ENCODE results near the gene ZSCAN18. TPM values are rescaled to one million over a fixed set of nuclear protein-coding genes. Genes with fewer than 3 reads are reported as not detected.

ZSCAN18 gene
- total RNA-seq, 4 donors from 2014 or later, result 30.4 to 50.0 (median 42.8) TPM

DNA sequence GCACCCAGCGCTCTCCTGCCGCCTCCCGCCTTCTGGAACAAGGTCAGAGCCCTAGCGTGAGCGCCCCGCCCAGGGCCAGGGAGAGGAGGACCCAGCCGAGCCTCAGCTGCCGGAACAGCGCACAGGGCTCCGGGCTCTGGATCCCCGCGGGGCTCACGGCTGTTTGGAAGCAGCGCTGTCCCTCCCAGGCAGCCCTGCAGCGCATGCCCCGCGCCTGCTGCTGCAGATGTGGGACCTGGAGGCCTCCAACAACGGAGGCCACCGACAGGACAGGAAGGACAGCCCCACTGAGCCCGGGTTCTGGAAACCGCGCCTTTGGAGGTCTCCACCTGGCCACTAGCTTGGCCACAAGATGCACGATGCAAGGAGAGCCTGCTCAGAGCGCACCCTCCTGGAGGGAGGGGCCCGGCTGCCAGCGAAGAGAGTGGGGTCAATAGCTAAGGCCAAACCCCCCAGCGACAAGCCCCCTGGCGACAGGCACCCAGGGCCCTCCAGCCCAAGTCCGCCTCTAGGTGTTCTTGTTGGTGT lies 12.6 kb downstream of the ZSCAN18 start:
- 90% methylated on average over 24 of the region's 29 CpGs; no CpG with 5 or more reads in 1 of the 2 donors for WGBS, 2 donors (ENCODE audit: low coverage in 1 of 2)
- no peak for TF ChIP-seq POLR2AphosphoS5 (IDR thresholded peaks at IDR 0.05)
- no peak for TF ChIP-seq POLR2A (IDR thresholded peaks at IDR 0.05)
- TF ChIP-seq, protein P1, sequence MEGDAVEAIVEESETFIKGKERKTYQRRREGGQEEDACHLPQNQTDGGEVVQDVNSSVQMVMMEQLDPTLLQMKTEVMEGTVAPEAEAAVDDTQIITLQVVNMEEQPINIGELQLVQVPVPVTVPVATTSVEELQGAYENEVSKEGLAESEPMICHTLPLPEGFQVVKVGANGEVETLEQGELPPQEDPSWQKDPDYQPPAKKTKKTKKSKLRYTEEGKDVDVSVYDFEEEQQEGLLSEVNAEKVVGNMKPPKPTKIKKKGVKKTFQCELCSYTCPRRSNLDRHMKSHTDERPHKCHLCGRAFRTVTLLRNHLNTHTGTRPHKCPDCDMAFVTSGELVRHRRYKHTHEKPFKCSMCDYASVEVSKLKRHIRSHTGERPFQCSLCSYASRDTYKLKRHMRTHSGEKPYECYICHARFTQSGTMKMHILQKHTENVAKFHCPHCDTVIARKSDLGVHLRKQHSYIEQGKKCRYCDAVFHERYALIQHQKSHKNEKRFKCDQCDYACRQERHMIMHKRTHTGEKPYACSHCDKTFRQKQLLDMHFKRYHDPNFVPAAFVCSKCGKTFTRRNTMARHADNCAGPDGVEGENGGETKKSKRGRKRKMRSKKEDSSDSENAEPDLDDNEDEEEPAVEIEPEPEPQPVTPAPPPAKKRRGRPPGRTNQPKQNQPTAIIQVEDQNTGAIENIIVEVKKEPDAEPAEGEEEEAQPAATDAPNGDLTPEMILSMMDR (IDR thresholded peaks at IDR 0.05), result no peak
- TF ChIP-seq EP300 (IDR thresholded peaks at IDR 0.05; ENCODE audit: low read depth), result no peak
- Histone ChIP-seq H3K9me3 (peaks cover 59 to 62% of the 10 kb centered on the region in 2 donors), H3K27me3 (no peaks in the 10 kb centered on the region), H3K27ac (no peak overlapping the region), H3K36me3 (peaks cover 0 to 46% (median 13%) of the 10 kb centered on the region in 4 donors), H3K4me3 (no peak overlapping the region), H3K4me1 (no peaks in the 10 kb centered on the region)
- intact Hi-C loops (cut with DNase I; ENCODE audit: low total_unique reads), result no loop called here
- no peak for DNase-seq
- in situ Hi-C loops (cut with MboI; ENCODE audit: low pct_ligation_motif_present in 1 of 4, low pct_unique_long_range_greater_than_20kb in 1 of 4, low sequenced_read_pairs in 3 of 4), result no loop called here

DNA sequence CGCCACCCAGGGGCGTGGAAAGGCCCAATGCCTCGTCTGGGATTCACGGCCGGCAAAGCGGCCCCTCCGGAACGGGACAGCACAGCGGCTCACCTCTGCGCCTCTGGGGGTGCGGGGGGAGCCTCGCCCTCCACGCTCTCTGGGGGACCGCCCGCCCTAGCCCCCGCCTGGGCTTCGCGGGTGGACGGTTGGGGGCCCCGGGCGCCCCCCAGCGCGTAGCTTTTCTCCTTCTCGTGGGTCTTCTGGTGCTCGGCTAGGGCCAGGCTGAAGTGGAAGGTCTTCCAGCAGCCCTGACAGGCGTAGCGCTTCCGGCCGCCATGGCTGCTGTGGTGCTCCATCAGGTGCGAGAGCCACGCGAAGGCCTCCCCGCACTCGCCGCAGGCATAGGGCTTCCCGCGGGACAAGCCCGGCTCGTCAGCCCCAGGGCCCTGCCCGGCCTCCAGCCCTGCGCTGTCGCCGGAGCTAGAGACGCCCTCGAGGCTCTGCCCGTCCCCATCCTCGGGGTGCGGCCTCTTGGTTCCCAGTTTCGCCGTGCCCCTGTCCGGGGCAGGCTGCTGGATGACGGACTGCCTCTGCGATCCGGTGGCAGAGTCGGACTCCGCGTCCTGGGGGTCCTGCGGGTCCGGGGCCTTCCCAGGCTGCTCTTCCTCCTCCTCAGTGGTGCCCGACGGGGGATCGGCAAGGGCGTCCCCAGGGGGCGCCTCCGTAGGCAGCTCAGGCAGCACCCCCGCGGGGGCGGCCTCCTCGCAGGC lies 13.3 kb downstream of the ZSCAN18 start:
- Histone ChIP-seq H3K4me3 (no peak overlapping the region), H3K27me3 (no peaks in the 10 kb centered on the region), H3K27ac (no peak overlapping the region), H3K4me1 (no peaks in the 10 kb centered on the region), H3K9me3 (peaks cover 61 to 62% of the 10 kb centered on the region in 2 donors), H3K36me3 (peaks cover 0 to 46% (median 13%) of the 10 kb centered on the region in 4 donors)
- WGBS, 2 donors (ENCODE audit: low coverage in 1 of 2), result 96% methylated on average over 54 of the region's 69 CpGs; no CpG with 5 or more reads in 1 of the 2 donors
- in situ Hi-C loops (cut with MboI; ENCODE audit: low pct_ligation_motif_present in 1 of 4, low pct_unique_long_range_greater_than_20kb in 1 of 4, low sequenced_read_pairs in 3 of 4) (no loop called here), intact Hi-C loops (cut with DNase I; ENCODE audit: low total_unique reads) (no loop called here)
- TF ChIP-seq POLR2A (IDR thresholded peaks at IDR 0.05) (no peak), EP300 (IDR thresholded peaks at IDR 0.05; ENCODE audit: low read depth) (no peak), POLR2AphosphoS5 (IDR thresholded peaks at IDR 0.05) (no peak)
- TF ChIP-seq, protein P1 (IDR thresholded peaks at IDR 0.05), result no peak
- no peak for DNase-seq

DNA sequence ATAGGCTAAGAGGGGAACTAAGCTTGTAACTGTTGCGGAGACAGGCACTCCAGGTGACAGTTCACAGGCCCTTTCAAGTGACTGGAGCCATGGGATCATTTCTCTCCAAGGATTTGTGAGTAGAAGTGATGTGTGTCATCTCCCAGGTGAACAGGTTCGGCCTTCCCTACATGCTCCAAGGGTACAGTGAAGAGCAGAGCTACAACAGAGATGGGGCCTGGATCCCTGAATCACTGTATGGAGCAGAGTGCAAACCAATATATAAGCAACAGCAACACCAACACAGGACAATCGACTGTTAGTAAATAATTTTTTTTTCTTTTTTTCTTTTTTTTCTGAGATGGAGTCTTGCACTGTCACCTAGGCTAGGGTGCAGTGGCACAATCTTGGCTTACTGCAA lies 15.0 kb downstream of the ZSCAN18 start:
- 89 to 100% methylated on average over 1 to 3 of the region's 3 CpGs for WGBS, 2 donors (ENCODE audit: low coverage in 1 of 2)
- intact Hi-C loops (cut with DNase I; ENCODE audit: low total_unique reads), result no loop called here
- DNase-seq, result no peak
- peaks cover 53 to 55% of the 10 kb centered on the region in 2 donors for H3K9me3 ChIP-seq
- H3K4me3 ChIP-seq, result no peak overlapping the region
- H3K27ac ChIP-seq, result no peak overlapping the region
- TF ChIP-seq POLR2A (IDR thresholded peaks at IDR 0.05), result no peak
- TF ChIP-seq, protein P1 (IDR thresholded peaks at IDR 0.05), result no peak
- TF ChIP-seq EP300 (IDR thresholded peaks at IDR 0.05; ENCODE audit: low read depth), result no peak
- no peak for TF ChIP-seq POLR2AphosphoS5 (IDR thresholded peaks at IDR 0.05)
- H3K27me3 ChIP-seq, result no peaks in the 10 kb centered on the region
- no peaks in the 10 kb centered on the region for H3K4me1 ChIP-seq
- H3K36me3 ChIP-seq, result peaks cover 0 to 45% (median 13%) of the 10 kb centered on the region in 4 donors
- in situ Hi-C loops (cut with MboI; ENCODE audit: low pct_ligation_motif_present in 1 of 4, low pct_unique_long_range_greater_than_20kb in 1 of 4, low sequenced_read_pairs in 3 of 4), result no loop called here

DNA sequence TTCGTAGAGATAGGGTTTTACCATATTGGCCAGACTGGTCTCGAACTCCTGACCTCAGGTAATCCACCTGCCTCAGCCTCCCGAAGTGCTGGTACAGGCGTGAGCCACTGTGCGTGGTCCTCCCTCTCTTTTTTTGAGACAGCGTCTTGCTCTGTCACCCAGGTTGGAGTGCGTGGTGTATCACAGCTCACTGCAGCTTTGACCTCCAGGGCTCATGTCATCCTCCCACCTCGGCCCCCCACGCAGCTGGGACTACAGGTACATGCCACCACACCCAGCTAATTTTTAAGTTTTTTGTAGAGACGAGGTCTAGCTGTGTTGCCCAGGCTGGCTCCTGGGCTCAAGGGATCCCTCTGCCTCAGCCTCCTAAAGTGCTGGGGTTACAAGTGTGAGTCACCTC lies 18.2 kb downstream of the ZSCAN18 start:
- in situ Hi-C loops (cut with MboI; ENCODE audit: low pct_ligation_motif_present in 1 of 4, low pct_unique_long_range_greater_than_20kb in 1 of 4, low sequenced_read_pairs in 3 of 4), result no loop called here
- H3K27ac ChIP-seq, result no peak overlapping the region
- intact Hi-C loops (cut with DNase I; ENCODE audit: low total_unique reads), result no loop called here
- no peaks in the 10 kb centered on the region for H3K27me3 ChIP-seq
- WGBS, 2 donors (ENCODE audit: low coverage in 1 of 2), result 88% methylated on average over 10 of the region's 10 CpGs; no CpG with 5 or more reads in 1 of the 2 donors
- no peak for DNase-seq
- H3K4me3 ChIP-seq, result no peak overlapping the region
- TF ChIP-seq, protein P1 (IDR thresholded peaks at IDR 0.05), result no peak
- TF ChIP-seq POLR2A (IDR thresholded peaks at IDR 0.05), result no peak
- TF ChIP-seq POLR2AphosphoS5 (IDR thresholded peaks at IDR 0.05), result no peak
- TF ChIP-seq EP300 (IDR thresholded peaks at IDR 0.05; ENCODE audit: low read depth), result no peak
- peaks cover 0 to 14% (median 4%) of the 10 kb centered on the region in 4 donors for H3K36me3 ChIP-seq
- peaks cover 31 to 32% of the 10 kb centered on the region in 2 donors for H3K9me3 ChIP-seq
- no peaks in the 10 kb centered on the region for H3K4me1 ChIP-seq
